Endothelial cell of umbilical vein (primary cell): ENCODE results near the gene PRIM1. TPM values are rescaled to one million over a fixed set of nuclear protein-coding genes. Genes with fewer than 3 reads are reported as not detected.

Experiments used
- BruUV-seq: library from RNA; stranded (reverse); fragments of 400-500 nt; replicated peaks from 2 replicates; lab custom pipeline; 2021; lab: Mats Ljungman, UMichigan
- CTCF ChIA-PET: fragments of 300-600, 350-600 bp; sonication (Branson Sonifier 250); formaldehyde crosslinking; loops from one replicate; lab custom pipeline; 2021; ENCODE audit warnings: antibody characterized with exemption, inconsistent platforms; lab: Charles Lee
- POLR2A ChIA-PET: fragments of 300-600, 350-600 bp; sonication (Branson Sonifier 250); formaldehyde crosslinking; loops from one replicate; lab custom pipeline; 2021; ENCODE audit warnings: antibody characterized with exemption, inconsistent platforms; lab: Charles Lee
- DNase-seq: peaks from one replicate; pipeline ENCODE4 v3.0.0-alpha.2; 2011; ENCODE audit warnings: low read depth, low spot score
- FAIRE-seq: peaks from 2 replicates; lab custom pipeline; 2011; peaks lifted over from hg19 to GRCh38; lab: Jason Lieb, UNC
- H2AFZ ChIP-seq: 2 replicates; pipeline ENCODE4 v1.6.0; 2012; ENCODE audit warnings: low read depth, low read length, control low read depth, inconsistent platforms
- H3K27ac ChIP-seq: 2 replicates; pipeline ENCODE4 v1.5.1; 2011; ENCODE audit warnings: low read depth, mild to moderate bottlenecking, control low read depth, low read length, moderate library complexity; ENCODE audit not compliant: insufficient read depth
- H3K27me3 ChIP-seq, 2 experiments: 2 replicates each; pipeline versions ENCODE4 v1.6.0 to v1.6.1; 2011; ENCODE audit warnings: low read length in 2 of 2, mixed read lengths in 1 of 2; ENCODE audit not compliant: control insufficient read depth in 2 of 2, insufficient read depth in 2 of 2
- H3K36me3 ChIP-seq, 2 experiments: 2 replicates in 1 of 2; 3 replicates in 1 of 2; pipeline ENCODE4 v1.5.1; 2011; ENCODE audit warnings: low read length in 2 of 2, mild to moderate bottlenecking in 1 of 2, moderate library complexity in 1 of 2; ENCODE audit not compliant: control insufficient read depth in 2 of 2, insufficient read depth in 2 of 2; ENCODE audit errors: extremely low read depth in 1 of 2
- H3K4me1 ChIP-seq: 3 replicates; pipeline ENCODE4 v1.5.1; 2011; ENCODE audit warnings: mild to moderate bottlenecking, low read length; ENCODE audit not compliant: control insufficient read depth, insufficient read depth; ENCODE audit errors: extremely low read depth
- H3K4me2 ChIP-seq: 2 replicates; pipeline ENCODE4 v1.6.1; 2011; ENCODE audit warnings: low read length, control low read depth, mixed read lengths; ENCODE audit not compliant: insufficient read depth
- H3K4me3 ChIP-seq, 3 experiments: fragments of 200-600 bp in 1 of 3; sonication (generic), shearing (Covaris generic) in 1 of 3; replicated peaks in 1 of 3; 2 replicates each; pipeline ENCODE4 v1.5.1; 2011 to 2016; ENCODE audit warnings: control low read depth in 3 of 3, low read length in 3 of 3, mild to moderate bottlenecking in 2 of 3, inconsistent platforms in 1 of 3, low read depth in 1 of 3, moderate library complexity in 1 of 3; ENCODE audit not compliant: insufficient read depth in 1 of 3
- H3K79me2 ChIP-seq: 2 replicates; pipeline ENCODE4 v1.6.0; 2012; ENCODE audit warnings: low read length, inconsistent platforms; ENCODE audit not compliant: control insufficient read depth, insufficient read depth
- H3K9ac ChIP-seq: replicated peaks from 2 replicates; pipeline ENCODE3; 2011; ENCODE audit warnings: low read length, control low read depth; ENCODE audit not compliant: insufficient read depth; ENCODE audit errors: extremely low read depth
- H3K9me1 ChIP-seq: replicated peaks from 3 replicates; pipeline ENCODE4 v1.6.0; 2011; ENCODE audit warnings: mild to moderate bottlenecking, low read length; ENCODE audit not compliant: control insufficient read depth, insufficient read depth; ENCODE audit errors: extremely low read depth
- H3K9me3 ChIP-seq: replicated peaks from 2 replicates; pipeline ENCODE4 v1.5.1; 2012; ENCODE audit warnings: low read length, inconsistent platforms; ENCODE audit not compliant: control insufficient read depth, insufficient read depth
- H4K20me1 ChIP-seq: replicated peaks from 2 replicates; pipeline ENCODE3; 2011; ENCODE audit warnings: mild to moderate bottlenecking, low read length; ENCODE audit not compliant: control insufficient read depth, insufficient read depth; ENCODE audit errors: extremely low read depth
- FOS ChIP-seq: IDR thresholded peaks from 2 replicates; pipeline ENCODE4 v1.6.1; 2011; ENCODE audit warnings: mild to moderate bottlenecking, low read length, moderate library complexity, borderline replicate concordance; ENCODE audit not compliant: insufficient read depth
- GATA2 ChIP-seq: IDR thresholded peaks from 2 replicates; pipeline ENCODE4 v1.7.0; 2011; ENCODE audit warnings: low read depth, mild to moderate bottlenecking, moderate library complexity, mixed read lengths, low read length; ENCODE audit not compliant: insufficient read length, insufficient read depth
- POLR2A ChIP-seq: IDR thresholded peaks from 2 replicates; pipeline ENCODE4 v1.6.1; 2012; ENCODE audit warnings: low read depth, mild to moderate bottlenecking, control low read depth, low read length
- POLR2AphosphoS5 ChIP-seq: IDR thresholded peaks from 2 replicates; pipeline ENCODE4 v1.6.1; 2012; ENCODE audit warnings: low read depth, mild to moderate bottlenecking, control low read depth, low read length, moderate library complexity; ENCODE audit not compliant: insufficient read depth
- dilution Hi-C: fragments of 300-500 bp; cut with MboI; formaldehyde crosslinking; loops from one replicate; pipeline ENCODE4 v1.15.0; 2019; ENCODE audit warnings: low sequenced_read_pairs; ENCODE audit not compliant: extremely low pct_ligation_motif_present
- intact Hi-C: fragments of 100-400 bp; cut with micrococcal nuclease; formaldehyde crosslinking; loops from one replicate; pipeline ENCODE4 v1.10.0; 2022
- polyA plus RNA-seq, 4 experiments: library from polyadenylated mRNA; depleted of rRNA in 3 of 4; stranded (reverse) in 3 of 4; unstranded in 1 of 4; fragments of >200 nt; gene quantifications; 2 replicates each; pipeline versions ENCODE4 v1.2.1 to v1.2.3, GENCODE V29; 2011 to 2012; ENCODE audit warnings: missing spikeins in 1 of 4
- total RNA-seq: library from RNA; stranded (reverse); gene quantifications from 2 replicates; pipeline ENCODE4 v1.2.3, GENCODE V29; 2021
- TF ChIP-seq, protein P1 (sequence below): IDR thresholded peaks from 2 replicates; pipeline ENCODE4 v1.6.1; 2011; ENCODE audit not compliant: insufficient read depth, insufficient read length

The PRIM1 gene
- total and polyA plus RNA-seq, 2 donors (not counting 3 experiments of a cell fraction or from before 2014, with no cell fraction given) = 10.9 to 12.1 TPM

DNA sequence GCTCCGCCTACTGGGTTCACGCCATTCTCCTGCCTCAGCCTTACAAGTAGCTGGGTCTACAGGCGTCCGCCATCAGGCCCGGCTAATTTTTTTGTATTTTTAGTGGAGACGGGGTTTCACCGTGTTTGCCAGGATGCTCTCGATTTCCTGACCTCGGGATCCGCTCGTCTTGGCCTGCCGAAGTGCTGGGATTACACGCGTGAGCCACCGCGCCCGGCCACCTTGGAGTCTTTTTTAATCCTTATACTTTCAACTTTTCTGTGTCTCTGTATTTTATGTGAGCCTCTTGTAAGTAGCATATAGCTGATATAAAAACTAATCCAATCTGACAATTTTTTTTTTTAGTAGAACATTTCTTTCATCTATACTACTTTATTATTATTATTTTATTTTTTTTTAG is 26.6 kb upstream of the PRIM1 start:
- H3K9me3 ChIP-seq = no peaks in the 10 kb centered on the region
- DNase-seq (no peak), FAIRE-seq (no peak)
- no peak overlapping the region for H3K4me2 ChIP-seq
- intact Hi-C loops = no loop called here
- no peak overlapping the region for H2AFZ ChIP-seq
- CTCF ChIA-PET = interaction anchor here (1.2 kb wide), 1 partner anchor 9 kb away, joined by 3 read pairs; no protein-coding TSS in a partner anchor
- POLR2A ChIA-PET = no interaction called here
- H3K4me3 ChIP-seq = no peak overlapping the region
- no peaks in the 10 kb centered on the region for H3K9me1 ChIP-seq
- TF ChIP-seq, protein P1, sequence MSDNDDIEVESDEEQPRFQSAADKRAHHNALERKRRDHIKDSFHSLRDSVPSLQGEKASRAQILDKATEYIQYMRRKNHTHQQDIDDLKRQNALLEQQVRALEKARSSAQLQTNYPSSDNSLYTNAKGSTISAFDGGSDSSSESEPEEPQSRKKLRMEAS = no peak
- no peak for TF ChIP-seq POLR2A
- TF ChIP-seq FOS = no peak
- no peak for TF ChIP-seq POLR2AphosphoS5
- H3K27me3 ChIP-seq = no peaks in the 10 kb centered on the region
- no peak overlapping the region for H3K9ac ChIP-seq
- no peaks in the 10 kb centered on the region for H3K79me2 ChIP-seq
- H3K36me3 ChIP-seq = no peaks in the 10 kb centered on the region
- BruUV-seq = no TSS peak
- H4K20me1 ChIP-seq = no peaks in the 10 kb centered on the region
- no peaks in the 10 kb centered on the region for H3K4me1 ChIP-seq
- no peak overlapping the region for H3K27ac ChIP-seq
- dilution Hi-C loops = no loop called here

DNA sequence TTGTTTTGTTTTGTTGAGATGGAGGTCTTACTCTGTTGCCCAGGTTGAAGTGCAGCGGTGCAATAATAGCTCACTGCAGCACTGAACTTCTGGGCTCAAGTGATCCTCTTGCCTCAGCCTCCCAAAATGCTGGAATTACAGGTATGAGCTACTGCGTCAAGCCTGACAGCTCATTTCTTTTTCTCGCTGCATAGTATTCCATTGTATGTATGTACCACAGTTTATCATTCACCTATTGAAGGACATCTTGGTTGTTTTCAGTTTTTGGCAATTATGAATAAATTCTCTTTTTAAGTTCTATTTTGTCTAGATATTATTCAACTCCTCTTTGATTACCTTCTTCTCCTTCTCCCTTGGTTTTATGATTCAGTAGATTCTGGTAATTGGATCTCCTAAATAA is 24.5 kb upstream of the PRIM1 start:
- Histone ChIP-seq H3K4me3 (no peak overlapping the region), H3K27ac (no peak overlapping the region), H3K4me2 (no peak overlapping the region), H3K4me1 (no peaks in the 10 kb centered on the region), H3K9me3 (no peaks in the 10 kb centered on the region), H3K9me1 (no peaks in the 10 kb centered on the region), H3K36me3 (no peaks in the 10 kb centered on the region), H2AFZ (no peak overlapping the region), H4K20me1 (no peaks in the 10 kb centered on the region), H3K27me3 (peaks cover 0 to 3% of the 10 kb centered on the region in 2 experiments), H3K9ac (no peak overlapping the region), H3K79me2 (no peaks in the 10 kb centered on the region)
- FAIRE-seq (no peak), DNase-seq (no peak)
- no peak for TF ChIP-seq GATA2
- no peak for TF ChIP-seq POLR2A
- intact Hi-C loops = no loop called here
- CTCF ChIA-PET = interaction anchor here (1.3 kb wide), 1 partner anchor 243 kb away, joined by 3 read pairs; no protein-coding TSS in a partner anchor
- no TSS peak for BruUV-seq
- dilution Hi-C loops = no loop called here
- POLR2A ChIA-PET = no interaction called here
